ENCODE measurements around the gene OLFM2. TPM values are rescaled to one million over a fixed set of nuclear protein-coding genes. Genes with fewer than 3 reads are reported as not detected.

Gene OLFM2
- total and polyA plus RNA-seq, 2 experiments from 2014 or later, result 58.1 to 117 TPM

DNA sequence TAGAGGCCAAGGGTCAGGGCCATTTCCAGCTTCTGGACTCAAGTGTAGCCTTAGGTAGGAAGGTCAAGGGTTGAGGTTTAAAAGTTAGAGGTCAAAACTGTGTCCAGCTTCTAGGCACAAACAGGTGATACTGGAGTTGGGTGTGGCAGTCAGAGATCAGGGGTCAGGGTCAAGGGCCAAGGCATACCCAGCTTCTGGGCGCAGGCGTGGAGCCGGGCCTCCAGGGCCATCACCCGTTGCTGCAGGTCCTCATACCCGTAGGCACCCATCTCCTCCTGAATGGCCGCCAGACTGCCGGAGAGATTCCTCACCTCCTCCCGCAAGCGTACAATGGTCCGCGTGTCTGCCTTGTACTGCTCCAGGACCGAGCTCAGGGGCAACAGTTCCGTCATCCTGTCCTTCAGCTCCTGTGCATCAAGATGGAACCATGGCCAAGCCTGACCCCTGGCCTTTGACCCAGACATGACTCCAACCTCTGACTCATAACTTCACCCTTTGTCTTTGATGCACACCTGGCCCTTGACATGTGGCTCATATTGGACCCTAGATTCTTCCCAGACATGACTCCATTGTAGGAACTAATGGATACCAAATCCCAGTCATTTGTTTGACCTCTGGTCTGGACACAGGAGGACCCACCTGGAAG lies 79.1 kb downstream of the OLFM2 start:
- H2AFZ ChIP-seq, result no peak overlapping the region
- no peaks in the 10 kb centered on the region for H3K79me2 ChIP-seq (replicated peaks; ENCODE audit: insufficient read depth)
- H3K4me1 ChIP-seq (ENCODE audit: insufficient read depth), result no peaks in the 10 kb centered on the region; the same call in 1 of the 2 replicates
- H3F3A ChIP-seq (replicated peaks; ENCODE audit: low read depth), result no peaks in the 10 kb centered on the region
- H3K27me3 Mint-ChIP-seq (ENCODE audit: insufficient read depth, low read depth, poor library complexity), result peaks cover 9% of the 10 kb centered on the region
- TF ChIP-seq, protein P1, sequence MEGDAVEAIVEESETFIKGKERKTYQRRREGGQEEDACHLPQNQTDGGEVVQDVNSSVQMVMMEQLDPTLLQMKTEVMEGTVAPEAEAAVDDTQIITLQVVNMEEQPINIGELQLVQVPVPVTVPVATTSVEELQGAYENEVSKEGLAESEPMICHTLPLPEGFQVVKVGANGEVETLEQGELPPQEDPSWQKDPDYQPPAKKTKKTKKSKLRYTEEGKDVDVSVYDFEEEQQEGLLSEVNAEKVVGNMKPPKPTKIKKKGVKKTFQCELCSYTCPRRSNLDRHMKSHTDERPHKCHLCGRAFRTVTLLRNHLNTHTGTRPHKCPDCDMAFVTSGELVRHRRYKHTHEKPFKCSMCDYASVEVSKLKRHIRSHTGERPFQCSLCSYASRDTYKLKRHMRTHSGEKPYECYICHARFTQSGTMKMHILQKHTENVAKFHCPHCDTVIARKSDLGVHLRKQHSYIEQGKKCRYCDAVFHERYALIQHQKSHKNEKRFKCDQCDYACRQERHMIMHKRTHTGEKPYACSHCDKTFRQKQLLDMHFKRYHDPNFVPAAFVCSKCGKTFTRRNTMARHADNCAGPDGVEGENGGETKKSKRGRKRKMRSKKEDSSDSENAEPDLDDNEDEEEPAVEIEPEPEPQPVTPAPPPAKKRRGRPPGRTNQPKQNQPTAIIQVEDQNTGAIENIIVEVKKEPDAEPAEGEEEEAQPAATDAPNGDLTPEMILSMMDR (conservative IDR thresholded peaks at IDR 0.05; ENCODE audit: low read depth in 2 of 2), result no peak
- TF ChIP-seq STAT1 (IDR thresholded peaks at IDR 0.05; ENCODE audit: unreplicated experiment) (no peak), POLR2AphosphoS5 (IDR thresholded peaks at IDR 0.05; ENCODE audit: low read depth) (no peak), EZH2 (IDR thresholded peaks at IDR 0.05; ENCODE audit: low read depth, unreplicated experiment) (no peak), JUNB (IDR thresholded peaks at IDR 0.05; ENCODE audit: unreplicated experiment) (no peak), ZNF331 (CRISPR knock-in tag; IDR thresholded peaks at IDR 0.05; ENCODE audit: low read depth) (no peak), ZNF114 (CRISPR knock-in tag; IDR thresholded peaks at IDR 0.05) (no peak), CREB1 (CRISPR knock-in tag; IDR thresholded peaks at IDR 0.05; ENCODE audit: low read depth) (no peak), EZH2phosphoT487 (IDR thresholded peaks at IDR 0.05; ENCODE audit: unreplicated experiment) (no peak), NANOG (IDR thresholded peaks at IDR 0.05; ENCODE audit: borderline replicate concordance) (no peak)
- TF ChIP-seq, protein P2, sequence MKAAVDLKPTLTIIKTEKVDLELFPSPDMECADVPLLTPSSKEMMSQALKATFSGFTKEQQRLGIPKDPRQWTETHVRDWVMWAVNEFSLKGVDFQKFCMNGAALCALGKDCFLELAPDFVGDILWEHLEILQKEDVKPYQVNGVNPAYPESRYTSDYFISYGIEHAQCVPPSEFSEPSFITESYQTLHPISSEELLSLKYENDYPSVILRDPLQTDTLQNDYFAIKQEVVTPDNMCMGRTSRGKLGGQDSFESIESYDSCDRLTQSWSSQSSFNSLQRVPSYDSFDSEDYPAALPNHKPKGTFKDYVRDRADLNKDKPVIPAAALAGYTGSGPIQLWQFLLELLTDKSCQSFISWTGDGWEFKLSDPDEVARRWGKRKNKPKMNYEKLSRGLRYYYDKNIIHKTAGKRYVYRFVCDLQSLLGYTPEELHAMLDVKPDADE (IDR thresholded peaks at IDR 0.05), result no peak
- TF ChIP-seq, protein P3, sequence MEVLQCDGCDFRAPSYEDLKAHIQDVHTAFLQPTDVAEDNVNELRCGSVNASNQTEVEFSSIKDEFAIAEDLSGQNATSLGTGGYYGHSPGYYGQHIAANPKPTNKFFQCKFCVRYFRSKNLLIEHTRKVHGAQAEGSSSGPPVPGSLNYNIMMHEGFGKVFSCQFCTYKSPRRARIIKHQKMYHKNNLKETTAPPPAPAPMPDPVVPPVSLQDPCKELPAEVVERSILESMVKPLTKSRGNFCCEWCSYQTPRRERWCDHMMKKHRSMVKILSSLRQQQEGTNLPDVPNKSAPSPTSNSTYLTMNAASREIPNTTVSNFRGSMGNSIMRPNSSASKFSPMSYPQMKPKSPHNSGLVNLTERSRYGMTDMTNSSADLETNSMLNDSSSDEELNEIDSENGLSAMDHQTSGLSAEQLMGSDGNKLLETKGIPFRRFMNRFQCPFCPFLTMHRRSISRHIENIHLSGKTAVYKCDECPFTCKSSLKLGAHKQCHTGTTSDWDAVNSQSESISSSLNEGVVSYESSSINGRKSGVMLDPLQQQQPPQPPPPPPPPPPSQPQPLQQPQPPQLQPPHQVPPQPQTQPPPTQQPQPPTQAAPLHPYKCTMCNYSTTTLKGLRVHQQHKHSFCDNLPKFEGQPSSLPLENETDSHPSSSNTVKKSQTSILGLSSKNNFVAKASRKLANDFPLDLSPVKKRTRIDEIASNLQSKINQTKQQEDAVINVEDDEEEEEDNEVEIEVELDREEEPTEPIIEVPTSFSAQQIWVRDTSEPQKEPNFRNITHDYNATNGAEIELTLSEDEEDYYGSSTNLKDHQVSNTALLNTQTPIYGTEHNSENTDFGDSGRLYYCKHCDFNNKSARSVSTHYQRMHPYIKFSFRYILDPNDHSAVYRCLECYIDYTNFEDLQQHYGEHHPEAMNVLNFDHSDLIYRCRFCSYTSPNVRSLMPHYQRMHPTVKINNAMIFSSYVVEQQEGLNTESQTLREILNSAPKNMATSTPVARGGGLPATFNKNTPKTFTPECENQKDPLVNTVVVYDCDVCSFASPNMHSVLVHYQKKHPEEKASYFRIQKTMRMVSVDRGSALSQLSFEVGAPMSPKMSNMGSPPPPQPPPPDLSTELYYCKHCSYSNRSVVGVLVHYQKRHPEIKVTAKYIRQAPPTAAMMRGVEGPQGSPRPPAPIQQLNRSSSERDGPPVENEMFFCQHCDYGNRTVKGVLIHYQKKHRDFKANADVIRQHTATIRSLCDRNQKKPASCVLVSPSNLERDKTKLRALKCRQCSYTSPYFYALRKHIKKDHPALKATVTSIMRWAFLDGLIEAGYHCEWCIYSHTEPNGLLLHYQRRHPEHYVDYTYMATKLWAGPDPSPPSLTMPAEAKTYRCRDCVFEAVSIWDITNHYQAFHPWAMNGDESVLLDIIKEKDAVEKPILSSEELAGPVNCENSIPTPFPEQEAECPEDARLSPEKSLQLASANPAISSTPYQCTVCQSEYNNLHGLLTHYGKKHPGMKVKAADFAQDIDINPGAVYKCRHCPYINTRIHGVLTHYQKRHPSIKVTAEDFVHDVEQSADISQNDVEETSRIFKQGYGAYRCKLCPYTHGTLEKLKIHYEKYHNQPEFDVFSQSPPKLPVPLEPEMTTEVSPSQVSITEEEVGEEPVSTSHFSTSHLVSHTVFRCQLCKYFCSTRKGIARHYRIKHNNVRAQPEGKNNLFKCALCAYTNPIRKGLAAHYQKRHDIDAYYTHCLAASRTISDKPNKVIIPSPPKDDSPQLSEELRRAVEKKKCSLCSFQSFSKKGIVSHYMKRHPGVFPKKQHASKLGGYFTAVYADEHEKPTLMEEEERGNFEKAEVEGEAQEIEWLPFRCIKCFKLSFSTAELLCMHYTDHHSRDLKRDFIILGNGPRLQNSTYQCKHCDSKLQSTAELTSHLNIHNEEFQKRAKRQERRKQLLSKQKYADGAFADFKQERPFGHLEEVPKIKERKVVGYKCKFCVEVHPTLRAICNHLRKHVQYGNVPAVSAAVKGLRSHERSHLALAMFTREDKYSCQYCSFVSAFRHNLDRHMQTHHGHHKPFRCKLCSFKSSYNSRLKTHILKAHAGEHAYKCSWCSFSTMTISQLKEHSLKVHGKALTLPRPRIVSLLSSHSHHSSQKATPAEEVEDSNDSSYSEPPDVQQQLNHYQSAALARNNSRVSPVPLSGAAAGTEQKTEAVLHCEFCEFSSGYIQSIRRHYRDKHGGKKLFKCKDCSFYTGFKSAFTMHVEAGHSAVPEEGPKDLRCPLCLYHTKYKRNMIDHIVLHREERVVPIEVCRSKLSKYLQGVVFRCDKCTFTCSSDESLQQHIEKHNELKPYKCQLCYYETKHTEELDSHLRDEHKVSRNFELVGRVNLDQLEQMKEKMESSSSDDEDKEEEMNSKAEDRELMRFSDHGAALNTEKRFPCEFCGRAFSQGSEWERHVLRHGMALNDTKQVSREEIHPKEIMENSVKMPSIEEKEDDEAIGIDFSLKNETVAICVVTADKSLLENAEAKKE (CRISPR knock-in tag; IDR thresholded peaks at IDR 0.05), result no peak
- TF ChIP-seq, protein P4, sequence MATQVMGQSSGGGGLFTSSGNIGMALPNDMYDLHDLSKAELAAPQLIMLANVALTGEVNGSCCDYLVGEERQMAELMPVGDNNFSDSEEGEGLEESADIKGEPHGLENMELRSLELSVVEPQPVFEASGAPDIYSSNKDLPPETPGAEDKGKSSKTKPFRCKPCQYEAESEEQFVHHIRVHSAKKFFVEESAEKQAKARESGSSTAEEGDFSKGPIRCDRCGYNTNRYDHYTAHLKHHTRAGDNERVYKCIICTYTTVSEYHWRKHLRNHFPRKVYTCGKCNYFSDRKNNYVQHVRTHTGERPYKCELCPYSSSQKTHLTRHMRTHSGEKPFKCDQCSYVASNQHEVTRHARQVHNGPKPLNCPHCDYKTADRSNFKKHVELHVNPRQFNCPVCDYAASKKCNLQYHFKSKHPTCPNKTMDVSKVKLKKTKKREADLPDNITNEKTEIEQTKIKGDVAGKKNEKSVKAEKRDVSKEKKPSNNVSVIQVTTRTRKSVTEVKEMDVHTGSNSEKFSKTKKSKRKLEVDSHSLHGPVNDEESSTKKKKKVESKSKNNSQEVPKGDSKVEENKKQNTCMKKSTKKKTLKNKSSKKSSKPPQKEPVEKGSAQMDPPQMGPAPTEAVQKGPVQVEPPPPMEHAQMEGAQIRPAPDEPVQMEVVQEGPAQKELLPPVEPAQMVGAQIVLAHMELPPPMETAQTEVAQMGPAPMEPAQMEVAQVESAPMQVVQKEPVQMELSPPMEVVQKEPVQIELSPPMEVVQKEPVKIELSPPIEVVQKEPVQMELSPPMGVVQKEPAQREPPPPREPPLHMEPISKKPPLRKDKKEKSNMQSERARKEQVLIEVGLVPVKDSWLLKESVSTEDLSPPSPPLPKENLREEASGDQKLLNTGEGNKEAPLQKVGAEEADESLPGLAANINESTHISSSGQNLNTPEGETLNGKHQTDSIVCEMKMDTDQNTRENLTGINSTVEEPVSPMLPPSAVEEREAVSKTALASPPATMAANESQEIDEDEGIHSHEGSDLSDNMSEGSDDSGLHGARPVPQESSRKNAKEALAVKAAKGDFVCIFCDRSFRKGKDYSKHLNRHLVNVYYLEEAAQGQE (IDR thresholded peaks at IDR 0.05; ENCODE audit: unreplicated experiment), result no peak
- no peaks in the 10 kb centered on the region for H3K9me2 ChIP-seq (ENCODE audit: insufficient read depth)
- H3K4me3 Mint-ChIP-seq, result no peak overlapping the region
- H3K27me3 ChIP-seq (ENCODE audit: insufficient read depth), result no peaks in the 10 kb centered on the region
- ATAC-seq, result no peak
- no peaks in the 10 kb centered on the region; the same call in 1 of the 2 replicates for H3K36me3 ChIP-seq (ENCODE audit: insufficient read depth)
- DNase-seq (ENCODE audit: low spot score), result no peak
- no peak overlapping the region for H3K27ac ChIP-seq (ENCODE audit: low read depth)
- H3K4me2 ChIP-seq, result no peak overlapping the region
- no peaks in the 10 kb centered on the region; the same call in 2 of the 3 replicates for H3K9me3 Mint-ChIP-seq
- no peaks in the 10 kb centered on the region; the same call in 2 of the 3 replicates for H3K4me1 Mint-ChIP-seq
- H4K20me1 ChIP-seq (replicated peaks; ENCODE audit: insufficient read depth), result peaks cover 11% of the 10 kb centered on the region
- H3K36me3 Mint-ChIP-seq (ENCODE audit: low read depth), result peaks cover 36% of the 10 kb centered on the region; the same call in 2 of the 3 replicates
- no peak overlapping the region for H3K4me3 ChIP-seq
- H3K27ac Mint-ChIP-seq, result no peak overlapping the region
